ENCODE data around the gene UGT1A5. TPM values are rescaled to one million over a fixed set of nuclear protein-coding genes. Genes with fewer than 3 reads are reported as not detected.

The UGT1A5 gene
- total and polyA plus RNA-seq, 12 donors, result 0.43 TPM; not detected in 11

- no peak overlapping the region for H3K4me3 ChIP-seq
- WGBS, 4 donors, result 58 to 75% (median 70%) methylated on average over 4 of the region's 4 CpGs
- peaks cover 7% of the 10 kb centered on the region for H3K27me3 ChIP-seq
- no peaks in the 10 kb centered on the region for H3K4me1 ChIP-seq (replicated peaks in 1 of 2)
- intact Hi-C loops (cut with DNase I), result no loop called here
- H3K36me3 ChIP-seq (replicated peaks in 1 of 2), result no peaks in the 10 kb centered on the region
- DNase-seq, result no peak
- TF ChIP-seq POLR2A (IDR thresholded peaks at IDR 0.05) (no peak), CTCF (IDR thresholded peaks at IDR 0.05) (no peak)
- H3K9me3 ChIP-seq (replicated peaks in 1 of 3), result no peaks in the 10 kb centered on the region
- no peak overlapping the region for H3K27ac ChIP-seq
These were observed 48.5 kb downstream of the UGT1A5 start for GRCh38 chr2:233761040-233761769.

- TF ChIP-seq CTCF (IDR thresholded peaks at IDR 0.05), result no peak
- no peak for TF ChIP-seq POLR2A (IDR thresholded peaks at IDR 0.05)
- 68 to 89% (median 71%) methylated on average over 7 of the region's 7 CpGs for WGBS, 4 donors
- H3K4me1 ChIP-seq (replicated peaks in 1 of 2), result no peaks in the 10 kb centered on the region
- H3K27ac ChIP-seq, result no peak overlapping the region
- H3K27me3 ChIP-seq, result peaks cover 7% of the 10 kb centered on the region
- no peak overlapping the region for H3K4me3 ChIP-seq
- intact Hi-C loops (cut with DNase I), result no loop called here
- no peaks in the 10 kb centered on the region for H3K9me3 ChIP-seq (replicated peaks in 1 of 3)
- no peaks in the 10 kb centered on the region for H3K36me3 ChIP-seq (replicated peaks in 1 of 2)
- no peak for DNase-seq
These were observed 51.6 kb downstream of the UGT1A5 start for GRCh38 chr2:233764264-233764663.

GRCh38 chr2:233764761-233765160 lies 52.1 kb downstream of the UGT1A5 start:
- 38 to 59% (median 53%) methylated on average over 3 of the region's 3 CpGs for WGBS, 4 donors
- peaks cover 7% of the 10 kb centered on the region for H3K27me3 ChIP-seq
- H3K4me3 ChIP-seq, result no peak overlapping the region
- no peak overlapping the region for H3K27ac ChIP-seq
- H3K9me3 ChIP-seq (replicated peaks in 1 of 3), result no peaks in the 10 kb centered on the region
- H3K4me1 ChIP-seq (replicated peaks in 1 of 2), result no peaks in the 10 kb centered on the region
- DNase-seq, result no peak
- intact Hi-C loops (cut with DNase I), result no loop called here
- TF ChIP-seq CTCF (IDR thresholded peaks at IDR 0.05) (no peak), POLR2A (IDR thresholded peaks at IDR 0.05) (no peak)
- H3K36me3 ChIP-seq (replicated peaks in 1 of 2), result no peaks in the 10 kb centered on the region

GRCh38 chr2:233766416-233766815 lies 53.7 kb downstream of the UGT1A5 start:
- no peak overlapping the region for H3K27ac ChIP-seq
- H3K4me3 ChIP-seq, result no peak overlapping the region
- TF ChIP-seq POLR2A (IDR thresholded peaks at IDR 0.05) (no peak), CTCF (IDR thresholded peaks at IDR 0.05) (no peak)
- H3K36me3 ChIP-seq (replicated peaks in 1 of 2), result no peaks in the 10 kb centered on the region
- peaks cover 7% of the 10 kb centered on the region for H3K27me3 ChIP-seq
- H3K9me3 ChIP-seq (replicated peaks in 1 of 3), result no peaks in the 10 kb centered on the region
- intact Hi-C loops (cut with DNase I), result no loop called here
- WGBS, 4 donors, result 68 to 75% (median 72%) methylated on average over 4 of the region's 4 CpGs
- no peak for DNase-seq
- no peaks in the 10 kb centered on the region for H3K4me1 ChIP-seq (replicated peaks in 1 of 2)
